ENCODE data around the gene BRD4. TPM values are rescaled to one million over a fixed set of nuclear protein-coding genes. Genes with fewer than 3 reads are reported as not detected.

The BRD4 gene
- total RNA-seq, 1 donor from 2014 or later, result 42.4 TPM

DNA sequence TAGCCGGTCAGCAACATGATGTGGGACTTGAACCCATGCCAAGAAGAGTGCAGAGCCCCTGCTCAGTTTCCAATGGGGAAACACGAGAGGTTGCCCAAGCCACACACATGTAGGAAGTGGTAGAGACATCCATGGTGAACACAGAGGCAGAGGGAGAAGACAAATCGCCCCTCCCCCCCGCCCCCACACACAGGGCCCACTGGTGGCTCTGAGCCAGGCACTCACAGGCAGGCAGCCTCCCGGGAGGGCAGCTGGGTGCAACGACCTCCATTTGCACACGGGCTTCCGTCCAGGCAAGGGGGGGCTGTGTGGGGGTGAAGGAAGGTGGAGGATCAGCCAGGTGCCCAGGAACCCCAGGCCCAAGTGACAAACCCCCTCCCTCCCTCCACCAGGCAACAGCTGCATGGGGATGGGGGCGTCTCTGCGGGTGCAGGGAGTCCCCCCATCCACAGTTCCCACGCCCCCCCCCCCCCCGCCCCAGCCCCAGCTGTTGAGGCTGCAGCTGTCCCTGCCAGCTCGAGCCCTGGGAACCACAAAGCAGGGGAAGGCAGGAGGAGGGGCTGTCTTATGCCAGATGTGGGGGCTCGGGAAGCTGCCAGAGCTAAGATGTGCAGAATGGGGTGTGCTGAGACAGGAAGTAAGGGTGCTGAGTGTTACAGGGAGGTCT lies 134.9 kb downstream of the BRD4 start:
- no peak for DNase-seq (ENCODE audit: low read depth)
- TF ChIP-seq, protein P1, sequence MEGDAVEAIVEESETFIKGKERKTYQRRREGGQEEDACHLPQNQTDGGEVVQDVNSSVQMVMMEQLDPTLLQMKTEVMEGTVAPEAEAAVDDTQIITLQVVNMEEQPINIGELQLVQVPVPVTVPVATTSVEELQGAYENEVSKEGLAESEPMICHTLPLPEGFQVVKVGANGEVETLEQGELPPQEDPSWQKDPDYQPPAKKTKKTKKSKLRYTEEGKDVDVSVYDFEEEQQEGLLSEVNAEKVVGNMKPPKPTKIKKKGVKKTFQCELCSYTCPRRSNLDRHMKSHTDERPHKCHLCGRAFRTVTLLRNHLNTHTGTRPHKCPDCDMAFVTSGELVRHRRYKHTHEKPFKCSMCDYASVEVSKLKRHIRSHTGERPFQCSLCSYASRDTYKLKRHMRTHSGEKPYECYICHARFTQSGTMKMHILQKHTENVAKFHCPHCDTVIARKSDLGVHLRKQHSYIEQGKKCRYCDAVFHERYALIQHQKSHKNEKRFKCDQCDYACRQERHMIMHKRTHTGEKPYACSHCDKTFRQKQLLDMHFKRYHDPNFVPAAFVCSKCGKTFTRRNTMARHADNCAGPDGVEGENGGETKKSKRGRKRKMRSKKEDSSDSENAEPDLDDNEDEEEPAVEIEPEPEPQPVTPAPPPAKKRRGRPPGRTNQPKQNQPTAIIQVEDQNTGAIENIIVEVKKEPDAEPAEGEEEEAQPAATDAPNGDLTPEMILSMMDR (IDR thresholded peaks at IDR 0.05; ENCODE audit: insufficient read depth, low read length, poor library complexity, severe bottlenecking), result no peak
- Histone ChIP-seq H3K27me3 (ENCODE audit: control insufficient read depth, insufficient read depth, low read length) (peaks cover 37% of the 10 kb centered on the region), H3K4me3 (ENCODE audit: low read depth, low read length) (no peak overlapping the region), H3K36me3 (ENCODE audit: control insufficient read depth, insufficient read depth, low read length) (no peaks in the 10 kb centered on the region)

DNA sequence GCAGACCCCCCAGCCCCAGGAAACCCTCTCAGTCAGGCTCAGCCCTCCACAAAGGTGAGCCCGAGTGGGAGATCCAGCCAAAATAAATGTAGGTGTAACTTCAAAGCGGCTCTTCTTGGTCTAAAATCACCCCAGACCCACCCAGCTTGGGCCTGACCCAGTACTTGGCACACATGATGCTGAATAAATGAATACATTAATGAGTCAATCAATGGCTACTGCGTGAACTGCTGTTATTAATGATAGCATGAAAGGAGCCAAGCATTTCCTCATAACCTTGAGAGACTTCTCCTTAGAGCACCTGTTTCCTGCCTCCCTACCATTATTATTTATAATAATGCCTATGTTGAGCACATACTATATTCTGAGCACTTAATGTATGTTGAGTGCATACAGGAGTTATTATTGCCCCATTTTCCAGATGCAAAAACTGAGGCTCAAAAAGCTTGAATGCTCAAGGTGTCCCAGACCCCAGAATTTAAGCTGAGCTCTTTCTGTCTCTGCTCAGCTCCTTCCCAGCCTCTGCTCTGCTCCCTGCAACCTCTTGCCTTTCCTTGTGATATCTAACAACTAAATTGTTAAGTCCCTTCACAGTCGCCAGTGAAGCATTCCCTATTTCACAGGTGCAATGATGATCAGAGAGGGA lies 135.9 kb downstream of the BRD4 start:
- Histone ChIP-seq H3K4me3 (ENCODE audit: low read depth, low read length) (no peak overlapping the region), H3K36me3 (ENCODE audit: control insufficient read depth, insufficient read depth, low read length) (no peaks in the 10 kb centered on the region), H3K27me3 (ENCODE audit: control insufficient read depth, insufficient read depth, low read length) (peaks cover 37% of the 10 kb centered on the region)
- DNase-seq (ENCODE audit: low read depth), result no peak
- TF ChIP-seq, protein P1 (IDR thresholded peaks at IDR 0.05; ENCODE audit: insufficient read depth, low read length, poor library complexity, severe bottlenecking), result no peak

DNA sequence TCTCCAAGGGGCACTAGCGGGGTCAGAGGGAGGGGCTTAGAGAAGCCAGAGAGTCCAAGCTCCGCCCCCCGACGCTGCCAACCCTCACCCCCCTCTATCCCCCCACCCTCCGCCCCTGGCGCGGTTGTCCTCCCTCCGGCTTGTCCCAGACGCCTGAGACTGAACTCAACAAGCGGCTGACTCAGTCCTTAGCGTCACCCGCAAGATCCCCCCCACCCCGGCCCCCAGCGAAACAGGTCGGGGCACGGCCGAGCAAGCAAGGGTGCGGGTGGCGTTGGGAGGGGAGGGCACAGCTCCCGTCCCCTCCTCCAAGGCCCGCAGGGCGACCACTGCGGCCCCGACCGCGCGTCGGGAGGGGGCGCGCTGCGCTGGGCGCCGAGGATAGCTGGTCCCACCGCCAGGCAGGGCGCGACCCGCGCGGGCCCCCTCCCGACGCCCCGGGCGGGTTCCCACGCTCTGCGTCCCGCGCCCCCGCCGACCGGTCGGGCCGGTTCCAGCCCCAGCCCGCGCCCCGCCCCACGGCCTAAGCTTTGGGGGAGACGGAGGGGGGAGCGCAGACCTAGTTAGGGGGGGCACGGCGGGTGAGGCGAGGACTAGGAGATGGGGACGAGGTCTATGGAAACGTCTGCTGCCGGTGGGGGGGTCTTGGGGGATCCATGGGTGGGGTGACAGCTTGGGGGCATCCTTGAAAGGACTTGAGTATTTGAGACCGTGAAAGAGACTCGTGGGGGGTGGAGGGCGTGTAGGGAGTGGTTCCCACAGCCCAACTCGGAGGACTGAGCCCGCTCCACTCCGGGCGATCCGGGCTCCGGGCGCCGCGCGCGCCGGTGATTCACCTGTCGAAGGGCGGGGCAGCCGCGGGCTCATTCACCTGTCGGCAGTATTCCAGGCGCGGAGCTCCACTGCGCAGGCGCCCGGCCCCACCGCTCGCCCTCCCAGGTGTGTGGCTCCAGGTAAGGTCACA lies 136.7 kb downstream of the BRD4 start:
- Histone ChIP-seq H3K27me3 (ENCODE audit: control insufficient read depth, insufficient read depth, low read length) (peaks cover 34% of the 10 kb centered on the region), H3K4me3 (ENCODE audit: low read depth, low read length) (peak overlapping the region; percentile 24), H3K36me3 (ENCODE audit: control insufficient read depth, insufficient read depth, low read length) (no peaks in the 10 kb centered on the region)
- TF ChIP-seq, protein P1 (IDR thresholded peaks at IDR 0.05; ENCODE audit: insufficient read depth, low read length, poor library complexity, severe bottlenecking), result peak; percentile 2
- peak; percentile 14 for DNase-seq (ENCODE audit: low read depth)

DNA sequence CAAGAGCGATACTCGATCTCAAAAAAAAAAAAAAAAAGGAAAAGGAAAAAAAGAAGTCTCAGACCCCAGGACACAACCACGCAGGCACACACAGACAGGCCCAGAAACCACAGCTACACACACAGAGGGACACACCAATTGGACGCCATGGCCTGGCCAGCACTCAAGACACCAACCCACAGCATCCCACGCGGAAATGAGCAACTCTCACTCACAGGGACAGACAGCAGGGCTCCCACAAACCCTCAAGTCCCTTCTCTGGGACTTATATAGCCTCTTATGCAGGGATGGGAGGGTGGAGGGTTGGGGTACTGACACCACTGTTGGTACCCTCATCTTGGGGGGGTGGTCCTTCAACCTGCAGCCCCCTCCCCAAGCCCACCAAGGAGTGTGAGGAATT lies 137.4 kb downstream of the BRD4 start:
- Histone ChIP-seq H3K36me3 (ENCODE audit: control insufficient read depth, insufficient read depth, low read length) (no peaks in the 10 kb centered on the region), H3K27me3 (ENCODE audit: control insufficient read depth, insufficient read depth, low read length) (peaks cover 27% of the 10 kb centered on the region), H3K4me3 (ENCODE audit: low read depth, low read length) (no peak overlapping the region)
- TF ChIP-seq, protein P1 (IDR thresholded peaks at IDR 0.05; ENCODE audit: insufficient read depth, low read length, poor library complexity, severe bottlenecking), result no peak
- DNase-seq (ENCODE audit: low read depth), result no peak

DNA sequence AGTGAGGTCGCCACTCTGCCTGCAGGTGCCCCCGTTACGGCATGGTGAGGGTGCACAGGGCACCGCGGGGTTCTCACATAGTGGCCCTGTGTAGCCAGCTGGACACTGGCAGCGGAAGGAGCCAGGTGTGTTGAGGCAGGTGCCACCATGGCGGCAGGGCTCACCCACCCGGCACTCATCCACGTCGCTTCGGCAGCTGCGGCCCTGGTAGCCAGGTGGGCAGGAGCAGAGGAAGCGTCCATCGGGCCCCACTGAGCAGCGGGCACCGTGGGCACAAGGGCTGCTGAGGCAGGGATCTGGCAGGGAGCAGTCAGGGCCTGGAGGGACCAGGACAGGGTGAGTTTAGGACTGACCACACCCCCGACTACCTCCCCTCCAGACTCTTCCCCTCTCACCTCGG lies 140.4 kb downstream of the BRD4 start:
- Histone ChIP-seq H3K36me3 (ENCODE audit: control insufficient read depth, insufficient read depth, low read length) (no peaks in the 10 kb centered on the region), H3K4me3 (ENCODE audit: low read depth, low read length) (no peak overlapping the region), H3K27me3 (ENCODE audit: control insufficient read depth, insufficient read depth, low read length) (peaks cover 16% of the 10 kb centered on the region)
- DNase-seq (ENCODE audit: low read depth), result no peak
- TF ChIP-seq, protein P1 (IDR thresholded peaks at IDR 0.05; ENCODE audit: insufficient read depth, low read length, poor library complexity, severe bottlenecking), result no peak
